NCI-H226 (cell line): ENCODE results near the gene PDE4B.
A peak's percentile ranks its signal among the peaks of the same experiment; 100 is the strongest.

Experiments used
- DNase-seq: peaks from one replicate; pipeline ENCODE4 v3.0.0-alpha.2; 2015

The PDE4B gene

GRCh38 chr1:66143651-66144050 is 351.0 kb downstream of the PDE4B start:
- DNase-seq: no peak

GRCh38 chr1:66147226-66147835 is 354.6 kb downstream of the PDE4B start:
- no peak for DNase-seq

- no peak for DNase-seq
Measured at GRCh38 chr1:66152034-66152433, 359.3 kb downstream of the PDE4B start.

DNA sequence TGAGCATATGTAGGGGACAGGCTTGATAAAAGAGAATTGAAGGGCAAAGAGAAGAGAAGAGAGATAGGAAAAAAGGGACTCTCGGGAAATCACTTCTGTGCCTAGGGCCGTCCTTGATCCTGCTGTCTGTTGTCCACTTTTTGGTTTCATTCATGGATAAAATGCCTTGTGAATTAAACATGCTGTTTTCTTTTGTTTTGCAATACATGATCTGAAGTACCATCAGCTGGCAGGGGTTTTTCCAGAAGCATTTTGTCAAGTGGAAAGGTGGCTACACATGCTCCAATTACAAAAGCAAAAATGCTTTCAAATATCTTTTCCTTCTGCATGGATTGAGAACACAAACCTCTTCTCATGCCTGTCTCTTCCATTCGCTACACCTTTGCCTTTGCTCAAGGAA is 361.7 kb downstream of the PDE4B start:
- no peak for DNase-seq

DNA sequence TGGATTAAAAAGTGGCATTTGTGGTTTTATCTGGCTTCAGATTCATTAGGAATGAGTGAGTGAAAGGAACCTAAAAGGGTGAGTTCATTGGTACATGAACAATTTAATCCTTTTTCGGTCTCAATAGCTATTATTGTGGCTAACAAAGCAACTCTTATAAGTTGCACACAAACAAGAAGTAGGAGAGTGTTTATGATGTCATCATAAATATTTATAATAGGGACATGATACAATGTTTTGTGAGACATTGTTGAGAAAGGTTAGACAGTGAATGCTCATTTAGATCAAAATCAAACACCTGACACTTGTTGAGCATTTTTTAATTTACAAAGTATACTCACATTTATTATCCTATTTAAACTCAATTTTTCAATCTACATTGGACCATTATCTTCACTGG is 363.4 kb downstream of the PDE4B start:
- DNase-seq: no peak

- DNase-seq: no peak
Measured at GRCh38 chr1:66159800-66160199, 367.1 kb downstream of the PDE4B start.

DNA sequence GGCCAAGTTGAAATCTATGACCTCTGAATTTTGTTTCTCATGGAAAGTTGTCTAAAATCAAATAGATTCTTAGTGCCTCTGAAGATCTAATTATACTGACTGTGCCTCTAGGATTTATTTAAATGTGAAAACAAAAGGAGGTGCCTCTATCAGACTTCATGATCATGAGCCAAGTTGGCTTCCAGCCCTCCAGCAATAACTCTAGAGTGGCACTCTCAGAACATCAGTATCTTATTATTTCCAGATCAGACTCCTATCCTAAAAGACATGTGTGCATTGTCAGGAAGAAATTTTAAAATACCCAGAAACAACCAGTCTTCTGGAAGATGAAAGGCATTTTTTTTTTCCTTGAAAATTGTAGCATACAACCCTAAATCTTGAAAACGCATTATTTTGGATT is 368.0 kb downstream of the PDE4B start:
- DNase-seq: no peak

DNA sequence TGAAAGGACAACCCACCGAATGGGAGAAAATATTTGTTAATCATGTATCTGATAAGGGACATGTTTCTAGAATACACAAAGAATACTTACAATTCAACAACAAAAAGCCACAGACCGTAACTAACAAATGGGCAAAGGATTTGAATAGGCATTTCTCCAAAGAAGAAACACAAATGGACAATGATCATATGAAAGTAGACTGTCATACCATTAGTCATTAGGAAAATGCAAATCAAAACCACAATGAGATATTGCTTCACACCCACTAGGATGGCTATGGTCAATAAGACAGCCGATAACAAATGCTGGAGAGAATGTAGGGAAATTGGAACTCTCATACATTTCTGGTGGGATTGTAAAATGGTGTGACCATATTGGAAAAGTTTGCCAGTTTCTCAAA is 374.1 kb downstream of the PDE4B start:
- no peak for DNase-seq

DNA sequence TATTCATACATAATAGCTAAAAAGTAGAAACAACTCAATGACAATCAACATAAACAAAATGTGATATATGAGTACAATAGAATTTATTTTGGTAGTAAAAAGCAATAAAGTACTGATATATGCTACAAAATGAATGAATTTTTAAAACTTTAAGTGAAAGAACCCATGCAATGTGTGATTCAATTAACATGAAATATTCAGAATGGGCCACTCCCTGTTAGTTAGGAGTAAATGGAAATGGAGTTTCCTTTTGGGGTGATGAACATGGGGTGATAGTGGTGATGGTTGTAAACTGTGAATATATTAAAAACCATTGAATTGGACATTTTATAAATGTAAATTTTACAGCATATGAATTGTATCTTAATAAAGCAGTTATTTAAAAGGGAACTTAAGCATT is 374.6 kb downstream of the PDE4B start:
- no peak for DNase-seq

GRCh38 chr1:66168467-66168887 is 375.8 kb downstream of the PDE4B start:
- DNase-seq: no peak

- DNase-seq: no peak
Measured at GRCh38 chr1:66168948-66169671, 376.4 kb downstream of the PDE4B start.

DNA sequence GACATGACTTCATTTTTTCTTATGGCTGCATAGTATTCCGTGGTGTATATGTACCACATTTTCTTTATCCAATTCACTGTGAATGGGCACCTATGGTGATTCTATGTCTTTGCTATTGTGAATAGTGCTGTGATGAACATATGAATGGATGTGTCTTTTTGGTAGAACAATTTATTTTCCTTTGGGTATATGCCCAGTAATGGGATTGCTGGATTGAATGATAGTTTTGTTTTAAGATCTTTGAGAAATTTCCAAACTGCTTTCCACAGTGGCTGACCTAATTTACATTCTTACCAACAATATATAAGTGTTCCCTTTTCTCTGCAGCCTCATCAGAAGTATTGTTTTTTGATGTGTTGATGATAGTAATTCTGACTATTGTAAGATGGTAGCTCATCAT is 379.6 kb downstream of the PDE4B start:
- no peak for DNase-seq

GRCh38 chr1:66175098-66175497 is 382.4 kb downstream of the PDE4B start:
- no peak for DNase-seq

- DNase-seq: no peak
Measured at GRCh38 chr1:66175581-66175980, 382.9 kb downstream of the PDE4B start.

DNA sequence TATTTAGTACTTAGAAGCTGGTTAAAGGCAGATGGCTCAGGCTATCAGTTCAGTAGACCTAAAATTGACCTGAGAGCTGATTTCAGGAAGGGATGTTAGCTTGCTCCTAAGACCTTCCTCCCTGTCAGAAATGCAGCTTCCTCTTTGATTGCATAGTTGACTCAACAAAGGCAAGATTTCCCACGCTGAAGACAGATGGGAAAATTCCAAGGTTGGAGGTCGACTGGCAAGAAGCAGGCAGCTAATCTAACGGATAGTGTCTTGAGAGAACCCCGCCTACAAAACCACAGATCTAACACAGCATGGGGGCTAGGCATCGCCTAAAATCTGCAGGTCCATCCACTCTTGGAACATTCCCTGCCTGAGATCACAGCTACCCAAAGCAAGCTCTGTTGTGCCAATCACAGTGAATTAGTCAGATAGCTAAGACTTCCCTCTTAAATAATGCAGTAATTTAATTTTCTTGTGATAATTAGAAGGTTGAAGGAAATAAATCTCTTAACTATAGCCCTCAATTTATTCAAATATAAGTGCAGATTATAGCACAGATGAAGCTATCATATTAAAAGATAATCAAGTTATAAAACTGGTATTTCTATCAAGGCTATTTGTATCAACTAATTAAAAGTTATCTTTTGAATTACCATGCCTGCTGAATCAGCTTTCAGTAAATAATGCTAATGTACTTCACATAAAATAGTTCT is 383.5 kb downstream of the PDE4B start:
- DNase-seq: peak; percentile 86

- DNase-seq: no peak
Measured at GRCh38 chr1:66176832-66177231, 384.1 kb downstream of the PDE4B start.

DNA sequence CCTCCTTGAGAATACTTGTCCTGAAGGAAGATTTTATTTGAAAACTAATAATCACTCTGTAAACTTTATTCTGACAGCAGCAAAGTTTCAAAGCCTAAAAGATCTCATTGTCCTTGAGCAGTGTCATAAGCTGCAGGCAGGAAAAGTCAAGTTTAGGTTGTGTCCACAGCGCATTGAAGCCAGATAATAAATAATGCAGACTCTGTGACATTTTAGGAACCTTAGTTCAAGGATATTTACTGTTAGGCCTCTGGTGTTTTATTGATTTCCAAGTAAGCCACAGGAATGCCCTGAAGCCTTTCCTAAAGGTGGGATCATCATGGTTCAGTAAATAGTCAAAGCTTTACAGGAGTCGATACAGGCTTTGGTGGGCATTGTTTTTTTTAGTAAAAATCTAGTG is 384.8 kb downstream of the PDE4B start:
- no peak for DNase-seq

DNA sequence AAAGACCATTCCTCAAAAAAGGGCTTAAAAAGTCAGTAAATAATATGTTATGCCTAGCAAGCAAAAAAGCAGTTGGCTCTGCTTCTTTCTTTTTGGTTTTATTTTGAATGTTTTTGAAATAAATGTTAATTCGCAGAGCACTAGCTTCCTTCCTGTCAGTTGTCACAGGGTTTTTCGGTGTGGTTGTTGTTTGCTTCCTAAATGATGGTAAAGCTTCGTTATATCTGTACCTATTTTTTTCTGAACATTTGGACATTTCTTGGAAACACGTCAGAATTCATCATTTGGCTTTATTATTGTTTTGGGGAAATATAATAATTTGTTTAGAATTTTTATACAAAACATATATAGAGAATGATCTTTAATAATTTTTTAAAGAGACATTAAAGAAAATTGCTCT is 389.3 kb downstream of the PDE4B start:
- DNase-seq: no peak

GRCh38 chr1:66182551-66183178 is 390.0 kb downstream of the PDE4B start:
- peak; percentile 94 for DNase-seq

GRCh38 chr1:66183400-66183799 is 390.7 kb downstream of the PDE4B start:
- DNase-seq: no peak

DNA sequence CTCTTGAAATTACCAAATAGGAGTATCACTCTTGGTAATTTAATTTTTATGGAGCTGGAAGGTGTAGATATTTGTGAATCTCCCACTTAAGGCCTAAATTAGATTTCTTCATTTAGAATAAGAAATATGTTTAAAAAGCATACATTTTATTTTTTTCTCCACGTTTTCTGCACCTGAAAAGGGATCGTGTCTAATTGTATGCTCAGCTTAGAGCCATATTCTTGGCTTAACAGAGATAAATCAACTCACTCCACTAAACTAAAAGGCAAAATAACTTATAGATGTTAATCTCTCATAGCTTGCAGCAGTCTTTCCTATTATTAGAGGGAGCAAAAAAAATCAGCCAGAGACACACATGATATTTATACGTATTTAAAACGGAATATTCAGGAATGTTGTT is 404.4 kb downstream of the PDE4B start:
- no peak for DNase-seq

GRCh38 chr1:66197785-66198184 is 405.1 kb downstream of the PDE4B start:
- DNase-seq: no peak

- no peak for DNase-seq
Measured at GRCh38 chr1:66206563-66207144, 414.0 kb downstream of the PDE4B start.
